HCT116 (cell line): ENCODE data around the gene LAD1. TPM values are rescaled to one million over a fixed set of nuclear protein-coding genes. Genes with fewer than 3 reads are reported as not detected.

ENCODE experiments used
- ATAC-seq: fragments of 200-7000 bp; cut with Tn5 transposase; 2 replicates; pipeline ENCODE4 v1.9.1; 2020; ENCODE audit warnings: mild to moderate bottlenecking, moderate library complexity
- BruUV-seq: library from RNA; stranded (reverse); fragments of 400-500 nt; replicated peaks from 2 replicates; lab custom pipeline; 2021; lab: Mats Ljungman, UMichigan
- CTCF ChIA-PET: fragments of 300-600 bp; sonication (Branson Sonifier 250); formaldehyde crosslinking; loops from one replicate; lab custom pipeline; 2021; ENCODE audit warnings: antibody characterized with exemption; lab: Charles Lee
- POLR2A ChIA-PET: fragments of 300-600, 350-600 bp; sonication (Branson Sonifier 250); formaldehyde crosslinking; loops from one replicate; lab custom pipeline; 2021; ENCODE audit warnings: antibody characterized with exemption; lab: Charles Lee
- RAD21 ChIA-PET, 2 experiments: fragments of 300-600 bp; sonication (Branson Sonifier 250); formaldehyde crosslinking; loops; one replicate each; lab custom pipeline; 2023; ENCODE audit warnings: low total read pairs in 2 of 2; ENCODE audit not compliant: uncharacterized antibody in 2 of 2, unreplicated experiment in 2 of 2, low non-redundant PET in 1 of 2; lab: Charles Lee
- DNase-seq: peaks from one replicate; pipeline ENCODE4 v3.0.0-alpha.2; 2010; ENCODE audit warnings: low read depth, low spot score
- H2AFZ ChIP-seq: fragments of 200-600 bp; shearing (Covaris generic), sonication (generic); 2 replicates; pipeline ENCODE4 v1.6.1; 2017; ENCODE audit warnings: low read depth, mixed run types, mixed read lengths, antibody characterized with exemption, low read length; ENCODE audit not compliant: poor library complexity, severe bottlenecking
- H3K27ac ChIP-seq: 2 replicates; pipeline ENCODE4 v1.5.1; 2012; ENCODE audit warnings: low read depth, low read length
- H3K27me3 ChIP-seq: fragments of 200-600 bp; sonication (generic); 2 replicates; pipeline ENCODE4 v1.6.1; 2016; ENCODE audit warnings: mixed run types, low read length, mixed read lengths; ENCODE audit not compliant: insufficient read depth
- H3K36me3 ChIP-seq, 2 experiments: fragments of 200-500 bp in 1 of 2; fragments of 200-600 bp in 1 of 2; sonication (Bioruptor generic) in 1 of 2; sonication (generic) in 1 of 2; 2 replicates each; pipeline versions ENCODE4 v1.5.1 to v1.6.1; 2014 to 2016; ENCODE audit warnings: low read length in 2 of 2, inconsistent platforms in 1 of 2, mixed read lengths in 1 of 2, mixed run types in 1 of 2; ENCODE audit not compliant: insufficient read depth in 2 of 2, control insufficient read depth in 1 of 2
- H3K4me1 ChIP-seq, 2 experiments: fragments of 200-600 bp in 1 of 2; sonication (generic) in 1 of 2; 2 replicates each; pipeline versions ENCODE4 v1.5.1 to v1.6.1; 2012 to 2017; ENCODE audit warnings: low read length in 2 of 2, inconsistent platforms in 1 of 2, mild to moderate bottlenecking in 1 of 2, mixed read lengths in 1 of 2, mixed run types in 1 of 2, moderate library complexity in 1 of 2; ENCODE audit not compliant: insufficient read depth in 2 of 2, control insufficient read depth in 1 of 2
- H3K4me2 ChIP-seq: fragments of 200-600 bp; sonication (generic); 2 replicates; pipeline ENCODE4 v1.6.1; 2017; ENCODE audit warnings: mixed run types, low read length, mixed read lengths
- H3K4me3 ChIP-seq, 2 experiments: fragments of 200-600 bp in 1 of 2; sonication (generic) in 1 of 2; replicated peaks in 1 of 2; 2 replicates each; pipeline ENCODE4 v1.5.1; 2011 to 2016; ENCODE audit warnings: low read length in 2 of 2, control low read depth in 1 of 2, low read depth in 1 of 2, mild to moderate bottlenecking in 1 of 2, mixed read lengths in 1 of 2, mixed run types in 1 of 2
- H3K79me2 ChIP-seq: fragments of 200-600 bp; sonication (generic); 2 replicates; pipeline ENCODE4 v1.6.1; 2017; ENCODE audit warnings: mild to moderate bottlenecking, mixed run types, low read length, moderate library complexity, mixed read lengths; ENCODE audit not compliant: insufficient read depth
- H3K9ac ChIP-seq: fragments of 200-600 bp; sonication (generic); 2 replicates; pipeline ENCODE4 v1.6.1; 2016; ENCODE audit warnings: low read length, mixed read lengths
- H3K9me2 ChIP-seq: fragments of 200-600 bp; sonication (generic), shearing (Covaris generic); 2 replicates; pipeline ENCODE4 v1.6.1; 2017; ENCODE audit warnings: mixed run types, mild to moderate bottlenecking, moderate library complexity; ENCODE audit not compliant: insufficient read depth
- H3K9me3 ChIP-seq, 2 experiments: fragments of 200-500 bp in 1 of 2; fragments of 200-600 bp in 1 of 2; sonication (Bioruptor generic) in 1 of 2; sonication (generic) in 1 of 2; 2 replicates each; pipeline ENCODE4 v1.6.1; 2014 to 2017; ENCODE audit warnings: low read length in 2 of 2, mixed read lengths in 2 of 2, inconsistent platforms in 1 of 2, low read depth in 1 of 2, mild to moderate bottlenecking in 1 of 2, mixed run types in 1 of 2, moderate library complexity in 1 of 2; ENCODE audit not compliant: control insufficient read depth in 1 of 2, insufficient read depth in 1 of 2
- H4K20me1 ChIP-seq: fragments of 200-600 bp; sonication (generic), shearing (Covaris generic); 2 replicates; pipeline ENCODE4 v1.6.1; 2017; ENCODE audit warnings: mixed run types, mild to moderate bottlenecking, moderate library complexity; ENCODE audit not compliant: insufficient read depth
- ATF3 ChIP-seq: IDR thresholded peaks from 2 replicates; pipeline ENCODE4 v1.6.1; 2012
- CBX3 ChIP-seq: IDR thresholded peaks from 2 replicates; pipeline ENCODE4 v1.6.1; 2012; ENCODE audit warnings: low read depth
- CEBPB ChIP-seq: IDR thresholded peaks from 2 replicates; pipeline ENCODE4 v1.6.1; 2012; ENCODE audit warnings: low read depth
- EGR1 ChIP-seq: IDR thresholded peaks from 2 replicates; pipeline ENCODE4 v1.6.1; 2012; ENCODE audit warnings: low read depth
- ELF1 ChIP-seq: IDR thresholded peaks from 2 replicates; pipeline ENCODE4 v1.6.1; 2012; ENCODE audit warnings: low read depth, borderline replicate concordance
- EZH2 ChIP-seq: fragments of 200-600 bp; sonication (generic); IDR thresholded peaks from 2 replicates; pipeline ENCODE4 v1.6.1; 2017; ENCODE audit warnings: antibody characterized with exemption, mixed run types
- EZH2phosphoT487 ChIP-seq: fragments of 200-600 bp; IDR thresholded peaks from 2 replicates; pipeline ENCODE4 v1.6.1; 2018; ENCODE audit warnings: antibody characterized with exemption, borderline replicate concordance
- FOSL1 ChIP-seq: IDR thresholded peaks from 2 replicates; pipeline ENCODE4 v1.6.1; 2012; ENCODE audit warnings: low read depth
- JUND ChIP-seq: IDR thresholded peaks from 2 replicates; pipeline ENCODE4 v1.6.1; 2012
- POLR2A ChIP-seq: IDR thresholded peaks from 2 replicates; pipeline ENCODE4 v1.7.0; 2011; ENCODE audit warnings: borderline replicate concordance; ENCODE audit not compliant: insufficient read depth, insufficient read length; ENCODE audit errors: extremely low read depth
- POLR2AphosphoS5 ChIP-seq: IDR thresholded peaks from 2 replicates; pipeline ENCODE4 v1.6.1; 2011; ENCODE audit warnings: mild to moderate bottlenecking, low read depth, low read length, moderate library complexity
- RAD21 ChIP-seq: IDR thresholded peaks from 2 replicates; pipeline ENCODE4 v1.6.1; 2012; ENCODE audit warnings: low read depth, mild to moderate bottlenecking
- REST ChIP-seq: IDR thresholded peaks from 2 replicates; pipeline ENCODE4 v1.6.1; 2012; ENCODE audit warnings: low read depth
- SIN3A ChIP-seq: IDR thresholded peaks from 2 replicates; pipeline ENCODE4 v1.6.1; 2012; ENCODE audit warnings: low read depth
- SP1 ChIP-seq: IDR thresholded peaks from 2 replicates; pipeline ENCODE4 v1.6.1; 2012; ENCODE audit warnings: low read depth
- SRF ChIP-seq: IDR thresholded peaks from 2 replicates; pipeline ENCODE4 v1.6.1; 2012; ENCODE audit warnings: low read depth
- YY1 ChIP-seq: IDR thresholded peaks from 2 replicates; pipeline ENCODE4 v1.6.1; 2011; ENCODE audit warnings: low read length, low read depth, moderate library complexity, mild to moderate bottlenecking; ENCODE audit not compliant: insufficient replicate concordance; ENCODE audit errors: extremely low read depth
- ZBTB33 ChIP-seq: IDR thresholded peaks from 2 replicates; pipeline ENCODE4 v1.6.1; 2011; ENCODE audit warnings: mild to moderate bottlenecking, low read length, moderate library complexity; ENCODE audit not compliant: insufficient replicate concordance; ENCODE audit errors: extremely low read depth
- ZFX ChIP-seq: fragments of 450-650 bp; IDR thresholded peaks from 2 replicates; pipeline ENCODE4 v1.6.1; 2017
- ZNF274 ChIP-seq: fragments of 200-500 bp; sonication (Bioruptor generic); IDR thresholded peaks from 2 replicates; pipeline ENCODE4 v1.6.1; 2014; ENCODE audit warnings: mild to moderate bottlenecking, low read depth, low read length, inconsistent platforms
- intact Hi-C: fragments of 100-400 bp; cut with micrococcal nuclease; formaldehyde crosslinking; loops from 2 replicates; pipeline ENCODE4 v1.10.0; 2022
- total RNA-seq: library from RNA; stranded (reverse); gene quantifications from one replicate; pipeline ENCODE4 v1.2.1, GENCODE V29; 2021; ENCODE audit not compliant: unreplicated experiment
- TF ChIP-seq, protein P1 (sequence below), 3 experiments: fragments of 200-600 bp in 1 of 3; sonication (generic) in 1 of 3; IDR thresholded peaks in 2 of 3; conservative IDR thresholded peaks in 1 of 3; 2 replicates each; pipeline ENCODE4 v1.5.1; 2012 to 2017; ENCODE audit warnings: low read depth in 2 of 3, low read length in 2 of 3, antibody characterized with exemption in 1 of 3, borderline replicate concordance in 1 of 3, control low read depth in 1 of 3, mild to moderate bottlenecking in 1 of 3, mixed read lengths in 1 of 3, mixed run types in 1 of 3, moderate library complexity in 1 of 3; ENCODE audit not compliant: insufficient read depth in 1 of 3

Gene LAD1
- total RNA-seq, 1 experiment from 2014 or later: 56.1 TPM

DNA sequence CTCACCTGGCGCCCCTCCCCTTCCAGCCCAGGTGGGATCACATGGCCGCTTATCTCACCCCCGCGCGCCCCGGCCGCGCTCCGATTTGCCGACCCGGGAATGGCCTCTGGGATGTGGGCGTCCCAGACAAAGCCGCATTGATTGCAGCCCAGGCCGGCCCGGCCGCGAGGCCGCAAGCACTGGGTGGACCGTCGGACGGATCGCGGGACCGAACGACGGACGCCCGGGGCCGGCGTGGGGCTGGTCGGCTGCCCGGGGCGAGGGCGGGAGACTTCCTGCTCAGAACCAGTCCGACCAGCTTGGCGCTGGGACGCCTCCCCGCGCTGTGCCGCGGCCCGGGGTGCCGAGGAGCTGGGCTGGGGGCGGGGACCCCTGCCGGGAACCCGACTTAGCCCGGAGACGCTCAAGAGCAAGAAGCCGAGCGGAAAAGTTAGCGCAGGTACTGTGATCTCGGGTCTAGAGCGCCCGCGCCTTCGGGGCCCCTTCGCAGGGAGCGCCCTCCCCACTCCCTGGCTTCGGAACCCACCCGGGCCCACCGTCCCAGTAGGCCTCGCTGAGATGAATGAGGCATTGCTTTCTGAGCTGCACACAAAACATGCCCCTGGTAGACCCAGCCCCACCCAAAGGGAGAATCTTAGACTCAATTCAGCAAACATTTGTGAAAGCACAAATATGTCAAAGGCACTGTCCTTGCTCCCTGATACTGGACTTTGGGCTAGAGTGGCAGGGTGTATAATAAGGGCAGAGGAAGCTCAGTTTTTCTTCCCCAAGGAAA, 415 bp upstream of the LAD1 start:
- H3K27ac ChIP-seq: peak overlapping the region; percentile 83
- peak overlapping the region; percentile 77 to 98 for H3K4me3 ChIP-seq
- no peaks in the 10 kb centered on the region for H3K9me3 ChIP-seq
- peak overlapping the region; percentile 98 for H3K9ac ChIP-seq
- ChIA-PET RAD21 (no interaction called here), POLR2A (no interaction called here), CTCF (interaction anchor here (0.6 kb wide), 1 partner anchor 11 kb away, joined by 3 read pairs; no protein-coding TSS in a partner anchor)
- peak overlapping the region; percentile 99 for H3K4me2 ChIP-seq
- no peaks in the 10 kb centered on the region for H3K27me3 ChIP-seq
- intact Hi-C loops: no loop called here
- H2AFZ ChIP-seq: no peak overlapping the region
- H3K4me1 ChIP-seq: peaks cover 30 to 56% of the 10 kb centered on the region in 2 experiments
- H4K20me1 ChIP-seq: no peaks in the 10 kb centered on the region
- H3K79me2 ChIP-seq: peaks cover 48% of the 10 kb centered on the region
- H3K36me3 ChIP-seq: peaks cover 0 to 9% of the 10 kb centered on the region in 2 experiments; a peak in 1 of 4 replicates
- no peaks in the 10 kb centered on the region for H3K9me2 ChIP-seq
- peak; percentile 40 for DNase-seq
- BruUV-seq: no TSS peak
- peak; percentile 64 for ATAC-seq
- TF ChIP-seq CEBPB (no peak), EZH2 (no peak), EGR1 (no peak), ELF1 (no peak), EZH2phosphoT487 (no peak), SP1 (no peak), JUND (no peak), RAD21 (no peak), SRF (no peak), ATF3 (no peak), REST (no peak), ZNF274 (no peak), SIN3A (no peak), FOSL1 (no peak), ZBTB33 (no peak), POLR2AphosphoS5 (peak; percentile 74), ZFX (peak; percentile 89), CBX3 (no peak), POLR2A (peak; percentile 73), YY1 (peak; percentile 75)
- TF ChIP-seq, protein P1, sequence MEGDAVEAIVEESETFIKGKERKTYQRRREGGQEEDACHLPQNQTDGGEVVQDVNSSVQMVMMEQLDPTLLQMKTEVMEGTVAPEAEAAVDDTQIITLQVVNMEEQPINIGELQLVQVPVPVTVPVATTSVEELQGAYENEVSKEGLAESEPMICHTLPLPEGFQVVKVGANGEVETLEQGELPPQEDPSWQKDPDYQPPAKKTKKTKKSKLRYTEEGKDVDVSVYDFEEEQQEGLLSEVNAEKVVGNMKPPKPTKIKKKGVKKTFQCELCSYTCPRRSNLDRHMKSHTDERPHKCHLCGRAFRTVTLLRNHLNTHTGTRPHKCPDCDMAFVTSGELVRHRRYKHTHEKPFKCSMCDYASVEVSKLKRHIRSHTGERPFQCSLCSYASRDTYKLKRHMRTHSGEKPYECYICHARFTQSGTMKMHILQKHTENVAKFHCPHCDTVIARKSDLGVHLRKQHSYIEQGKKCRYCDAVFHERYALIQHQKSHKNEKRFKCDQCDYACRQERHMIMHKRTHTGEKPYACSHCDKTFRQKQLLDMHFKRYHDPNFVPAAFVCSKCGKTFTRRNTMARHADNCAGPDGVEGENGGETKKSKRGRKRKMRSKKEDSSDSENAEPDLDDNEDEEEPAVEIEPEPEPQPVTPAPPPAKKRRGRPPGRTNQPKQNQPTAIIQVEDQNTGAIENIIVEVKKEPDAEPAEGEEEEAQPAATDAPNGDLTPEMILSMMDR (IDR thresholded peaks at IDR 0.05 in 2 of 3, conservative IDR thresholded peaks at IDR 0.05 in 1 of 3; ENCODE audit: borderline replicate concordance in 1 of 3, insufficient read depth in 1 of 3, low read depth in 2 of 3, low read length in 2 of 3): no peak
